ENCODE data around the gene C12orf76.
"Not testable (repeated sequence)": the region's sequence is repeated elsewhere in the genome, so short reads cannot be mapped to it uniquely, and the experiment has no call there.

The C12orf76 gene

GRCh38 chr12:110015132-110015531 lies 33.2 kb downstream of the C12orf76 start:
- DNase-seq, result no peak

GRCh38 chr12:110012659-110013058 lies 35.7 kb downstream of the C12orf76 start:
- no peak for DNase-seq

GRCh38 chr12:110012137-110012536 lies 36.2 kb downstream of the C12orf76 start:
- no peak for DNase-seq

GRCh38 chr12:110010853-110011723 lies 37.2 kb downstream of the C12orf76 start:
- no peak for DNase-seq

GRCh38 chr12:110008681-110009398 lies 39.5 kb downstream of the C12orf76 start:
- not testable (repeated sequence) for DNase-seq

GRCh38 chr12:110007881-110008280 lies 40.4 kb downstream of the C12orf76 start:
- DNase-seq, result no peak

- no peak for DNase-seq
Observed at GRCh38 chr12:110006115-110006514, 42.2 kb downstream of the C12orf76 start.

GRCh38 chr12:110005319-110005973 lies 42.9 kb downstream of the C12orf76 start:
- DNase-seq, result no peak

- no peak for DNase-seq
Observed at GRCh38 chr12:110004598-110004997, 43.7 kb downstream of the C12orf76 start.

- no peak for DNase-seq
Observed at GRCh38 chr12:110002676-110003515, 45.4 kb downstream of the C12orf76 start.

GRCh38 chr12:110001596-110001995 lies 46.7 kb downstream of the C12orf76 start:
- no peak for DNase-seq

GRCh38 chr12:109999983-110000505 lies 48.3 kb downstream of the C12orf76 start:
- DNase-seq, result no peak

GRCh38 chr12:109999649-109999971 lies 48.7 kb downstream of the C12orf76 start:
- no peak for DNase-seq

- DNase-seq, result peak; percentile 77
Observed at GRCh38 chr12:109998904-109999648, 49.2 kb downstream of the C12orf76 start, which contains the start of gene ANKRD13A. Gene ANKRD13A (plus strand): TSS chr12:109999430. CDS start chr12:109999689, 259 bp downstream.

- DNase-seq, result no peak
Observed at GRCh38 chr12:109998241-109998903, 50.0 kb downstream of the C12orf76 start.

- no peak for DNase-seq
Observed at GRCh38 chr12:109997393-109997792, 50.9 kb downstream of the C12orf76 start.

- no peak for DNase-seq
Observed at GRCh38 chr12:109996483-109996853, 51.9 kb downstream of the C12orf76 start.

GRCh38 chr12:109995686-109996482 lies 52.4 kb downstream of the C12orf76 start, which contains the start of gene GIT2:
Gene GIT2 (minus strand): TSS chr12:109996368. CDS start chr12:109996224, 144 bp downstream.
- peak; percentile 83 for DNase-seq

- no peak for DNase-seq
Observed at GRCh38 chr12:109995361-109995685, 53.0 kb downstream of the C12orf76 start.
